NCI-H510A (cell line): ENCODE measurements around the gene TLL1.

ENCODE experiments used
- DNase-seq: peaks from one replicate; lab custom pipeline; 2025; lab: John Stamatoyannopoulos, UW

Gene TLL1

GRCh38 chr4:166064721-166065120 is 191.7 kb downstream of the TLL1 start:
- no peak for DNase-seq

GRCh38 chr4:166065324-166065723 is 192.3 kb downstream of the TLL1 start:
- DNase-seq: no peak

DNA sequence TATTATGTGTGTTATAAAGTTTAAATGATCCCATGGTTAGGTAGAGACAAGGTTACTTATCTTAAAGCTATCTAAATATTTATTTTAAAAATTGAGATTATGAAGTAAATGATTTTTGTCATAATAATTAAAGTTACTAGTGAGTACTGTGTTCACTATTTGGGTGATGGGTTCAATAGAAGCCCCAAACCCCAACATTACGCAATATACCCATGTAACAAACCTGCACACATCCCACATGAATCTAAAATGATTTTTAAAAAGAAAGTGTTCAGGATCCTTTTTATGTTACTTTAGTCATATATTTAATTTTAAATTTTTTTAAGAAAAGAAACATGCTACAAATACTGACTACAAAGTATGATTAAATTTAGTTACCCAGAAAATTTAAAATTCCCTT is 193.9 kb downstream of the TLL1 start:
- no peak for DNase-seq

GRCh38 chr4:166067915-166068314 is 194.9 kb downstream of the TLL1 start:
- no peak for DNase-seq

- no peak for DNase-seq
These were observed 200.7 kb downstream of the TLL1 start for GRCh38 chr4:166073783-166074182.

- DNase-seq: no peak
These were observed 202.6 kb downstream of the TLL1 start for GRCh38 chr4:166075599-166075998.

- no peak for DNase-seq
These were observed 204.7 kb downstream of the TLL1 start for GRCh38 chr4:166077782-166078181.

GRCh38 chr4:166078383-166078782 is 205.3 kb downstream of the TLL1 start:
- no peak for DNase-seq

- DNase-seq: no peak
These were observed 205.9 kb downstream of the TLL1 start for GRCh38 chr4:166078955-166079354.

- no peak for DNase-seq
These were observed 214.5 kb downstream of the TLL1 start for GRCh38 chr4:166087569-166087968.

DNA sequence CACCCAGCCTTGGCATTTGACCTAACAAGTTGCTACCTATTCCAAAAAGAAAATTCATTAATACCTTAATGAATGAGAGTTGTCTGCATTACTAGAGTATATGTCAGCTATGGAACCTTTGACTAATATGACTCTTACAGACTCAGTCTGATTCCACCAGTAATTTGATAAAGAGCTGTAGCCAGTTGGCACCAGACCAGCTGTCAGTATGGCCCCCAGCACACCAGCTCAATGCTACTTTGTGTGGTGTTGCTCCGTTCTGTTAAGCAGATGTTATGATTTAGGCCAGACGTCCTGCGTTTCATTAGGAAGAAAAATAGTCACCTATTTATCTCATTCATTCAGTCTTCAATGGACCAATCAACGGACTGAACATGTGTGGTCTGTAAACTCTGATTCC is 215.5 kb downstream of the TLL1 start:
- no peak for DNase-seq

DNA sequence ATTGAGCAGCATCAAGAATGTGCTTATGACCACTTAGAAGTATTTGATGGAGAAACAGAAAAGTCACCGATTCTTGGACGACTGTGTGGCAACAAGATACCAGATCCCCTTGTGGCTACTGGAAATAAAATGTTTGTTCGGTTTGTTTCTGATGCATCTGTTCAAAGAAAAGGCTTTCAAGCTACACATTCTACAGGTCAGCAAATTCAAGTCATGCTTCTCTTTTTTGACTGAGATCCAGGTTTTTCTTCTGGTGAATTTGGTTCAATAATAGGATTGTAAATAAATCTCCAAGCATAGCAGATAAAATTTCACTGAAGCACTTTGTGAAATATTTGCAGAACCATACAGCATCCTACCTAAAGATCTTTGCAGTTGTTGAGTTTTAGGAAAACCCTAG is 218.1 kb downstream of the TLL1 start:
- DNase-seq: no peak

DNA sequence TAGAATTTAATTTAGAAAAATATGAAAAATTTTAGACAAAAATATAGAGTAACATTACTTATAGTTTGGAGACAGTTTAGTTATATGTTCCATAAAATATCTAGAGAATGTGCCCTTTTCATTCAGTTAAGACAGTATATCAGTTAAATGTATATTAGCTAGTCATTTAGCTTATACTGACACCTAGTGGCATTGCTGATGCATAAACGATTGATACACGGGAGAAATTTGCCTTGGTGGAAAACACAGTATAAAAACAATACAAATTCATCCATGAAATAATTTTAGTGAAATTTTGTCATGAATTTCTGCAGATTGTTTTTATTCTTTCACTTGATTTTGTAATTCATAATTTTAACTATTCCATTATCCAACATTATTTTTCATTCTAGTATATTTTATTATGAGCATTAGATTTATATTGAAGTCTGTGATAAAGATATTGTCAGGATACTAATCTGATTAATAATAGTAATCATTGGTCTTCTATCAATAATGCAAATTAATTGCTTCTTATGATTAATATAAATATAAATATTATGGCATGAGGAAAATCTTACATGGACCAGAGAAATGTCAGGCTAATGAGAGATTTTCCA is 219.0 kb downstream of the TLL1 start:
- DNase-seq: no peak

- no peak for DNase-seq
These were observed 219.8 kb downstream of the TLL1 start for GRCh38 chr4:166092797-166093290.

GRCh38 chr4:166104623-166105022 is 231.6 kb downstream of the TLL1 start:
- no peak for DNase-seq

DNA sequence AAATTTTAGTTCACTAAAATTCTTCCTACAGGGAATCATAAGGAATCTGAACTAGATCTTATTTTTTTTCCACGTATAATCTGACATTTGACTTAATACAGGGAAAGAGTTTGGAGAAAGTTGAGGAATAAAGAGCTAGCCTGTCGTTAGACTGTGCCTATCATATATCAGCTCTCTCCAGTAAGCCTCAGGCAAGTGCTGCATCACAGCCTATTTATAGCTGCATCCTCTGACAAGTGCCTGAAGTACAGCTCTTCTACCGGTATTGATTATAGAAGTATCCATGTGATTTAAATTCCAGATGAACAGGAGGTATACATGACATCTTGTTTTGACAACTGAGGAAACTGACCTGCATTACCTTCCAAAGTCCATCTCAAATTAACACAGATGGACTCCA is 248.9 kb downstream of the TLL1 start:
- peak; percentile 0 for DNase-seq

DNA sequence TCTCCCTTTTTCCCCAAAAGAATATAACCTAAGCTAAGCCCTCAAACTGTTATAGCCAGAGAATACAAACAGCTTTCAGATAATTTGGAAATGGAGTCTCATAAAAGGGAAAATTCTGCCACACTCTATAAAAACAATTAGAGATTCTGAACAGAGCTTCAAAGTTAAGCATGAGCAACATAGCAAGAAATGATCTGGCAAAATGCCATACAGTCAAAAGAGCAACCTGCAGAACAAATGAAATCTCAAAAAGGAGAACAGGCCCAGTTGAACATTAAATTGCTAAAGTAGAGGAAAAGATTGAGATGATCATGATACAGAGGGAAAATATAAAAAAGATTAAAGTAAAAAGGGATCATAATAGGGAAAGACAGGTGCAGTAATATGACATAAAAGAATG is 250.5 kb downstream of the TLL1 start:
- no peak for DNase-seq

GRCh38 chr4:166128403-166128802 is 255.4 kb downstream of the TLL1 start:
- no peak for DNase-seq

DNA sequence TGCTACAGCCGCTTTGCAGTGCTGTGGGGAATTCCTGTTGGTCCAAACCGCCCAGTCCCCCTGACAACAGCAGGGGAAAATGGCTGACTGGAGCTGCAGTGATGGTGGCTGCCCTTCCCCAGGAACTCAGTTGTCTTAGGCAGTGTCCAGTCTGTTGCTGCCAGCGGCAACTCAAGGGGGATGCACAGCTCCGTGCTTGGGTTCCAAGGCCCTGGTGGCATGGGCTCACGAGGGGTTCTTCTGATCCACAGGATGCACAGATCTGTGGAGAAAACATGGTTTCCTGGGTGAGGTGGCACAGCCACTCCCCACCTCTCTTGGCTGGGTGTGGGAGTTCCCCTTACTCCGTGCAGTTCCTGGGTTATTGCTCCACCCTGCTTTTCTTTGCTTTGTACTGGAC is 261.2 kb downstream of the TLL1 start:
- DNase-seq: no peak

- no peak for DNase-seq
These were observed 267.9 kb downstream of the TLL1 start for GRCh38 chr4:166140951-166141350.

GRCh38 chr4:166143227-166143626 is 270.2 kb downstream of the TLL1 start:
- DNase-seq: no peak

GRCh38 chr4:166144607-166145006 is 271.6 kb downstream of the TLL1 start:
- DNase-seq: no peak

- no peak for DNase-seq
These were observed 273.9 kb downstream of the TLL1 start for GRCh38 chr4:166146806-166147540.
